ENCODE measurements around the gene TNFSF11.

The TNFSF11 gene

GRCh38 chr13:42612021-42612765 lies 38.2 kb downstream of the TNFSF11 start:
- DNase-seq, result no peak

- no peak for DNase-seq
Measured at GRCh38 chr13:42614436-42615035, 40.6 kb downstream of the TNFSF11 start.

- no peak for DNase-seq
Measured at GRCh38 chr13:42615691-42616090, 41.7 kb downstream of the TNFSF11 start.

- no peak for DNase-seq
Measured at GRCh38 chr13:42617221-42617620, 43.3 kb downstream of the TNFSF11 start.

- no peak for DNase-seq
Measured at GRCh38 chr13:42623916-42624315, 50.0 kb downstream of the TNFSF11 start.

GRCh38 chr13:42625611-42626010 lies 51.7 kb downstream of the TNFSF11 start:
- DNase-seq, result no peak

- DNase-seq, result no peak
Measured at GRCh38 chr13:42626176-42626860, 52.4 kb downstream of the TNFSF11 start.

- DNase-seq, result no peak
Measured at GRCh38 chr13:42628666-42629065, 54.7 kb downstream of the TNFSF11 start.

- no peak for DNase-seq
Measured at GRCh38 chr13:42631181-42631580, 57.2 kb downstream of the TNFSF11 start.

GRCh38 chr13:42633495-42633894 lies 59.5 kb downstream of the TNFSF11 start:
- no peak for DNase-seq

GRCh38 chr13:42638101-42638500 lies 64.1 kb downstream of the TNFSF11 start:
- no peak for DNase-seq

- DNase-seq, result no peak
Measured at GRCh38 chr13:42638886-42639285, 64.9 kb downstream of the TNFSF11 start.

GRCh38 chr13:42643076-42643475 lies 69.1 kb downstream of the TNFSF11 start:
- DNase-seq, result no peak

GRCh38 chr13:42644841-42645240 lies 70.9 kb downstream of the TNFSF11 start:
- no peak for DNase-seq

GRCh38 chr13:42645717-42646116 lies 71.8 kb downstream of the TNFSF11 start:
- no peak for DNase-seq

- DNase-seq, result no peak
Measured at GRCh38 chr13:42649141-42649540, 75.2 kb downstream of the TNFSF11 start.

GRCh38 chr13:42649831-42650230 lies 75.9 kb downstream of the TNFSF11 start:
- no peak for DNase-seq

GRCh38 chr13:42650506-42650905 lies 76.6 kb downstream of the TNFSF11 start:
- no peak for DNase-seq

- no peak for DNase-seq
Measured at GRCh38 chr13:42651936-42652641, 78.1 kb downstream of the TNFSF11 start.

- no peak for DNase-seq
Measured at GRCh38 chr13:42652642-42653415, 78.9 kb downstream of the TNFSF11 start.

- DNase-seq, result no peak
Measured at GRCh38 chr13:42653679-42654078, 79.7 kb downstream of the TNFSF11 start.

- no peak for DNase-seq
Measured at GRCh38 chr13:42654212-42654611, 80.3 kb downstream of the TNFSF11 start.
